GM10248 (cell line): Measurements from ENCODE around the gene ZNF764.
"Not testable (repeated sequence)": the region's sequence is repeated elsewhere in the genome, so short reads cannot be mapped to it uniquely, and the experiment has no call there.

ENCODE experiments used
- CTCF ChIA-PET: fragments of 300-600 bp; sonication (Branson Sonifier 250); formaldehyde crosslinking; extraction: SDS; loops from one replicate; lab custom pipeline; 2021; ENCODE audit warnings: antibody characterized with exemption; lab: Yijun Ruan, JAX
- POLR2A ChIA-PET: fragments of 350-650 bp; sonication (Branson Sonifier 250); formaldehyde crosslinking; extraction: SDS; loops from one replicate; lab custom pipeline; 2020; ENCODE audit warnings: antibody characterized with exemption; lab: Yijun Ruan, JAX
- DNase-seq: peaks from one replicate; pipeline ENCODE4 v3.0.0; 2012; ENCODE audit errors: extremely low spot score
- TF ChIP-seq, protein P1 (sequence below): IDR thresholded peaks from 2 replicates; pipeline ENCODE4 v1.5.1; 2012; ENCODE audit warnings: mild to moderate bottlenecking, low read depth; ENCODE audit errors: extremely low read depth, missing control alignments, control extremely low read depth

The ZNF764 gene

DNA sequence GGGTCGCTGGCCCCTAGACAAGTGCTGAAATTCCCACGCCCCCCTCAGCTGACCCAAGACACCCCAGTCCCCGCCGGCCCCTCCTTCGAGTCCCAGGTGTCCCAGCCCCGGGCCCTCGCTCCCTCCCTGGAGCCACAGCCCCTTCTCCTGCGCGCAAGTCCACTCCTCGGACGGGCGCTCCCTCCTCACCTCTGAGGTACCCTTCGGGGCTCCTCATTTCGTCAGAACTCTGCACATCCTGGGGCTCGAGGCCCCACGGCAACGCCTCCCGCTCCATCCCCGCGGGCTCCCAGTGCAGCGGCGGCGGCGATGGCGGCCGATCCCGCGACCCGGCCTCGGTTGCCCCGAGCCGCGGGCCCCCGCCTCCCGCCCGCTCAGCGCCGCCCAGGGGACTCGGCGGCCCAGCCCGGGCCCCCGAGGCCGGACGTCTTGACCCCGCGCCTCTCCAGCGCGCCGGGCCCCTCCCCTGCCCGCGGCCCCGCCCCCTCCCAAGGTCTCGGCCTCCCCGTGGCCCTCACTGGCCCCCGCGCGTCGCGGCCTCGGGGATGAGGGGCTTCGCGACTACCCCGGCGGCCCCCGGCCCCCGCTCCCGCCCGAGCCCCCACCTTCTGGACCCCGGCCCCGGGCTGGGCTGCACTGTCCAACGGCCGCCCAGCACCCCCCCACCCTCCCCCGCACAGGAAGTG lies 31.9 kb downstream of the ZNF764 start, which contains the start of gene ZNF768:
Gene ZNF768, minus strand, starts transcription at position 430 of the 686 bp plus-strand sequence. Its CDS starts 153 bp downstream, at position 277.
- ChIA-PET POLR2A (interaction anchor here (1.0 kb wide), 1 partner anchor 68 kb away, joined by 7 read pairs; no protein-coding TSS in a partner anchor), CTCF (interaction anchor here (0.9 to 1.6 kb wide), 5 partner anchors 16 to 103 kb away, joined by 3 to 7 read pairs (median 5); no protein-coding TSS in a partner anchor)
- TF ChIP-seq, protein P1, sequence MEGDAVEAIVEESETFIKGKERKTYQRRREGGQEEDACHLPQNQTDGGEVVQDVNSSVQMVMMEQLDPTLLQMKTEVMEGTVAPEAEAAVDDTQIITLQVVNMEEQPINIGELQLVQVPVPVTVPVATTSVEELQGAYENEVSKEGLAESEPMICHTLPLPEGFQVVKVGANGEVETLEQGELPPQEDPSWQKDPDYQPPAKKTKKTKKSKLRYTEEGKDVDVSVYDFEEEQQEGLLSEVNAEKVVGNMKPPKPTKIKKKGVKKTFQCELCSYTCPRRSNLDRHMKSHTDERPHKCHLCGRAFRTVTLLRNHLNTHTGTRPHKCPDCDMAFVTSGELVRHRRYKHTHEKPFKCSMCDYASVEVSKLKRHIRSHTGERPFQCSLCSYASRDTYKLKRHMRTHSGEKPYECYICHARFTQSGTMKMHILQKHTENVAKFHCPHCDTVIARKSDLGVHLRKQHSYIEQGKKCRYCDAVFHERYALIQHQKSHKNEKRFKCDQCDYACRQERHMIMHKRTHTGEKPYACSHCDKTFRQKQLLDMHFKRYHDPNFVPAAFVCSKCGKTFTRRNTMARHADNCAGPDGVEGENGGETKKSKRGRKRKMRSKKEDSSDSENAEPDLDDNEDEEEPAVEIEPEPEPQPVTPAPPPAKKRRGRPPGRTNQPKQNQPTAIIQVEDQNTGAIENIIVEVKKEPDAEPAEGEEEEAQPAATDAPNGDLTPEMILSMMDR: no peak
- DNase-seq: peak; percentile 84

DNA sequence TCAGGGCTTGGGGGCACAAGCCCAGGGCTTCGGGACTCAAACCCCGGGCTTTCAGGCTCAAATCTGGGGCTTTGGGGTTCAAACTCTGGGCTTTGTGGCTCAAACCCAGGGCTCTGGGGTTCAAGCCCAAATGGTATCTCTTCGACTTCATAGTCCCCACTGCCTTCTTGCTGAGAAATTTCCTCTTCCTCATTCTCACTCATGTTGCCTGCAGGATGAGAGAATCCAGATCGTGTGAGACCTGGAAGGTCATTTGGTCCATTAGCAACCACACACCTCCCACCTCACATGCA lies 32.4 kb downstream of the ZNF764 start:
- TF ChIP-seq, protein P1: no peak
- CTCF ChIA-PET: interaction anchor here (1.0 to 1.6 kb wide), 4 partner anchors 15 to 103 kb away, joined by 3 to 5 read pairs (median 4); no protein-coding TSS in a partner anchor
- DNase-seq: no peak
- POLR2A ChIA-PET: no interaction called here

- ChIA-PET CTCF (interaction anchor here (0.7 to 2.0 kb wide), 8 partner anchors 10 to 104 kb away, joined by 3 to 11 read pairs (median 4); partner anchors contain the start of genes DCTPP1 and ZNF747), POLR2A (interaction anchor here (0.5 to 1.1 kb wide), 4 partner anchors 27 to 119 kb away, joined by 3 to 5 read pairs (median 4); partner anchors contain the start of gene ZNF688)
- TF ChIP-seq, protein P1: no peak
- DNase-seq: no peak
These were observed 33.3 kb downstream of the ZNF764 start for GRCh38 chr16:30524575-30525568.

DNA sequence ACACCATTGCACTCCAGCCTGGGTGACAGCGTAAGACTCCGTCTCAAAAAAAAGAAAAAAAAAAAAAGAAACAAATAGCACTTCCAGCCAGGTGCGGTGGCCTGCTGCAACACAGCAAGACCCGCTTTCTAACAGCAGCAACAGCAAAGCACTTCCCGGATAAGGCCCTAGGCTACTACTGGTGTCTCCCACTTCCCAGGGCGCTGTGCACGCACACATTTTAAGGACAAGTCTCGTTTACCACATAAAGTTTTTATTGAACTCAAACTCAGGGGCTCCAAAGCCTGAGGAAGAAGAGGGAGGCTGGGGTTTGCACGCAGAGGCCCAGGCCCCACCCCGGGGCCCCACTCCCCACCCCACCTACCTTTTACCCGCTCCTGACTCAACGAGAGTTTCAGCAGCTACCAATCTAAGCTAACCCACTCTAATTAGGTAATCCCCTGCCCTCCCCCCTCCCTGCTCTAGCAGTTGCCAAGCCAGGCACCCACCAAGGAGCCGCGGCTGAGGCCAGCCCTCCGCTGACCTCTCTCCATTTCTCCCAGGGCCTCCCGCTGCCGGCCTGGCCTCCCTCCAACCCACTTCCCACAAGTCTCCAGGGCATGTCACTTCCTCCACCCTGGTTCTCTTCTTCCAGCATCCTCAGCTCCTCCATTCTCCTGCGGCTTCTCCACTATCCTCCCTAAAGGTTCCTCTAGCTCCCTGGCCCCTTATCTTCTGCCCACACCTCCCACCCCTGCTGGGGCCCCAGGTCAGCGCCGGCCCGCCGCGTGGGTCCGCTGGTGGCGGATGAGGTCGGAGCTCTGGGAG lies 34.2 kb downstream of the ZNF764 start:
- DNase-seq: no peak
- TF ChIP-seq, protein P1: no peak
- POLR2A ChIA-PET: interaction anchor here (0.5 to 1.1 kb wide), 2 partner anchors 48 to 120 kb away, joined by 3 to 4 read pairs; partner anchors contain the start of gene ZNF688
- CTCF ChIA-PET: interaction anchor here (1.6 to 2.0 kb wide), 3 partner anchors 11 to 94 kb away, joined by 4 to 11 read pairs (median 7); partner anchors contain the start of genes DCTPP1 and ZNF747

DNA sequence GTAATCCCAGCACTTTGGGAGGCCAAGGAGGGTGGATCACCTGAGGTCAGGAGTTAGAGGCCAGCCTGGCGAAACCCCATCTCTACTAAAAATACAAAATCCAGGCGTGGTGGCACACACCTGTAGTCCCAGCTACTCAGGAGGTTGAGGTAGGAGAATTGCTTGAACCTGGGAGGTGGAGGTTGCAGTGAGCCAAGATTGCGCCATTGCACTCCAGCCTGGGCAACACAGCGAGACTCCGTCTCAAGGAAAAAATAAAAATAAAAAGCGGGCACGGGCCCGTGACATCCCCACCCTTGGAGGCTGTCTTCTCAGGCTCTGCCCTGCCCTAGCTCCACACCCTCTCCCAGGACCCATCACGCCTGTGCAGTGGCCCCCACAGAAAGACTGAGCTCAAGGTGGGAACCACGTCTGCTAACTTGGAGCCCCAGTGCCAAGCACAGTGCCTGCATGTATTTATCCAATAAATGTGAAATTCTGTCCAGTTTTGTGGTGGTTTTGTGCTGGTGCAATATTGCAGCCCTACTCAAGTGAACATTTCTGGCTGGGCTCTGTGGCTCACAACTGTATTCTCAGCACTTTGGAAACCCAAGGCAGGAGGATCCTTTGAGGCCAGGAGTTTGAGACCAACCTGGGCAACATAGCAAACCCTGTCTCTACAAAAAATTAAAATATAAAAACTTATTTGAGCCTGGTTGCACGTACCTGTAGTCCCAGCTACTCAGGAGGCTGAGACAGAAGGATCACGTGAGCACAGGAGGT lies 35.3 kb downstream of the ZNF764 start:
- POLR2A ChIA-PET, DNase-seq: not testable (repeated sequence)
- CTCF ChIA-PET: interaction anchor here (1.8 kb wide), 1 partner anchor 13 kb away, joined by 8 read pairs; the partner anchor contains the start of gene ZNF747
